Ovary (tissue), 1 donor: ENCODE results near the gene APOLD1.

Source experiments
- EP300 ChIP-seq: sonication (generic); formaldehyde crosslinking; IDR thresholded peaks from one replicate; pipeline ENCODE4 v1.6.1; 2017; ENCODE audit warnings: antibody characterized with exemption
- POLR2A ChIP-seq: fragments of 450-650 bp; IDR thresholded peaks from one replicate; pipeline ENCODE4 v1.6.1; 2017; ENCODE audit warnings: antibody characterized with exemption, mild to moderate bottlenecking, moderate library complexity

DNA sequence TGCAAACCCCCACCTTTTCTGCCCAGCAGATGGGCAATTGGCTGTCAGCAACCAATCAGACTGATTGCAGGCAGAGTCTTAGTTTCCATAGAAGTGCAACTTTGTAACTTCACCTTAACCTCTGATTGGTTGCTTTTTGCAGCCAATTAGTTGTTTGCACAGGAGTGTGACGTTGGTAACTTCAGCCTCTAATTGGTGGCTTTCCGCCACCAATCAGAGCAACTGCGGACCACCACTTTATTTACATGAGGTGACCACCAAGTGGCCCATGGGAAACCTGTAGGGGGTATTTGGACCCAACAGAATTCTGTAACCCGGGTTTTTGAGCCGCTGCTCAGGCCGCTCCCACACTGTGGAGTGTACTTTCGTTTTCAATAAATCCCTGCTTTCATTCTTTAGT, 36.0 kb upstream of the APOLD1 start:
- TF ChIP-seq POLR2A (no peak), EP300 (no peak)
